Mesothelial cell of epicardium (in vitro differentiated cells): ENCODE measurements around the gene FAM168B. TPM values are rescaled to one million over a fixed set of nuclear protein-coding genes. Genes with fewer than 3 reads are reported as not detected.

Experiments used
- DNase-seq, 2 experiments: peaks; one replicate each; pipeline ENCODE4 v3.0.0; 2021; ENCODE audit warnings: low spot score in 2 of 2; ENCODE audit not compliant: unreplicated experiment in 2 of 2
- H3K27ac Mint-ChIP-seq: 2 replicates; pipeline ENCODE4 v1.8.0; 2021; ENCODE audit warnings: mixed read lengths
- H3K27me3 Mint-ChIP-seq: 2 replicates; pipeline ENCODE4 v1.8.0; 2021; ENCODE audit warnings: low read depth, mixed read lengths
- H3K36me3 Mint-ChIP-seq: 2 replicates; pipeline ENCODE4 v1.8.0; 2021; ENCODE audit warnings: mixed read lengths
- H3K4me1 Mint-ChIP-seq: 2 replicates; pipeline ENCODE4 v1.8.0; 2021; ENCODE audit warnings: mixed read lengths
- H3K4me3 Mint-ChIP-seq: 2 replicates; pipeline ENCODE4 v1.8.0; 2021; ENCODE audit warnings: mild to moderate bottlenecking, moderate library complexity, mixed read lengths
- H3K9me3 Mint-ChIP-seq: 2 replicates; pipeline ENCODE4 v1.8.0; 2021; ENCODE audit warnings: mixed read lengths
- CTCF ChIP-seq: fragments of 200-600 bp; sonication (generic); IDR thresholded peaks from one replicate; pipeline ENCODE4 v1.5.0; 2021; ENCODE audit warnings: antibody characterized with exemption; ENCODE audit not compliant: unreplicated experiment
- total RNA-seq: library from RNA; stranded (reverse); gene quantifications from 3 replicates; pipeline ENCODE4 v1.2.1, GENCODE V29; 2021

Gene FAM168B
- total RNA-seq, 1 donor from 2014 or later = 114 TPM

- peaks cover 16% of the 10 kb centered on the region for H3K4me1 Mint-ChIP-seq
- H3K9me3 Mint-ChIP-seq = no peaks in the 10 kb centered on the region
- no peak for DNase-seq
- H3K4me3 Mint-ChIP-seq = no peak overlapping the region
- H3K36me3 Mint-ChIP-seq = peaks cover 37% of the 10 kb centered on the region
- TF ChIP-seq CTCF = no peak
- H3K27ac Mint-ChIP-seq = peak overlapping the region; percentile 31
- H3K27me3 Mint-ChIP-seq = no peaks in the 10 kb centered on the region
These were observed 29.6 kb downstream of the FAM168B start for GRCh38 chr2:131063501-131064283.

- Mint-ChIP-seq H3K4me1 (peaks cover 8% of the 10 kb centered on the region), H3K27ac (no peak overlapping the region), H3K4me3 (no peak overlapping the region), H3K9me3 (no peaks in the 10 kb centered on the region), H3K27me3 (no peaks in the 10 kb centered on the region), H3K36me3 (peaks cover 40% of the 10 kb centered on the region)
- no peak for DNase-seq
- TF ChIP-seq CTCF = no peak
These were observed 34.3 kb downstream of the FAM168B start for GRCh38 chr2:131058920-131059319.

GRCh38 chr2:131058214-131058843 is 34.9 kb downstream of the FAM168B start:
- no peak for TF ChIP-seq CTCF
- Mint-ChIP-seq H3K4me1 (peaks cover 8% of the 10 kb centered on the region), H3K27ac (no peak overlapping the region), H3K9me3 (no peaks in the 10 kb centered on the region), H3K4me3 (no peak overlapping the region), H3K27me3 (no peaks in the 10 kb centered on the region), H3K36me3 (peaks cover 38% of the 10 kb centered on the region)
- no peak for DNase-seq

- no peak for TF ChIP-seq CTCF
- H3K27ac Mint-ChIP-seq = no peak overlapping the region
- peaks cover 47% of the 10 kb centered on the region for H3K36me3 Mint-ChIP-seq
- peaks cover 5% of the 10 kb centered on the region for H3K4me1 Mint-ChIP-seq
- H3K9me3 Mint-ChIP-seq = no peaks in the 10 kb centered on the region
- no peak for DNase-seq
- no peaks in the 10 kb centered on the region for H3K27me3 Mint-ChIP-seq
- no peak overlapping the region for H3K4me3 Mint-ChIP-seq
These were observed 36.4 kb downstream of the FAM168B start for GRCh38 chr2:131056932-131057287.

- TF ChIP-seq CTCF = no peak
- H3K27me3 Mint-ChIP-seq = no peaks in the 10 kb centered on the region
- no peak overlapping the region for H3K4me3 Mint-ChIP-seq
- H3K4me1 Mint-ChIP-seq = peaks cover 4% of the 10 kb centered on the region
- H3K9me3 Mint-ChIP-seq = no peaks in the 10 kb centered on the region
- peaks cover 52% of the 10 kb centered on the region for H3K36me3 Mint-ChIP-seq
- DNase-seq = no peak
- H3K27ac Mint-ChIP-seq = peak overlapping the region; percentile 20
These were observed 36.9 kb downstream of the FAM168B start for GRCh38 chr2:131056204-131056931.
